PC-9 (cell line): ENCODE results near the gene NUP153.

Experiments used
- EZH2 ChIP-seq: fragments of 200-600 bp; sonication (generic); IDR thresholded peaks from 2 replicates; pipeline ENCODE4 v1.8.0; 2017; ENCODE audit warnings: antibody characterized with exemption, low read depth
- TF ChIP-seq, protein P1 (sequence below): fragments of 200-600 bp; sonication (generic); conservative IDR thresholded peaks from 2 replicates; pipeline ENCODE4 v1.6.1; 2017; ENCODE audit warnings: mixed run types, antibody characterized with exemption, mild to moderate bottlenecking, moderate library complexity

DNA sequence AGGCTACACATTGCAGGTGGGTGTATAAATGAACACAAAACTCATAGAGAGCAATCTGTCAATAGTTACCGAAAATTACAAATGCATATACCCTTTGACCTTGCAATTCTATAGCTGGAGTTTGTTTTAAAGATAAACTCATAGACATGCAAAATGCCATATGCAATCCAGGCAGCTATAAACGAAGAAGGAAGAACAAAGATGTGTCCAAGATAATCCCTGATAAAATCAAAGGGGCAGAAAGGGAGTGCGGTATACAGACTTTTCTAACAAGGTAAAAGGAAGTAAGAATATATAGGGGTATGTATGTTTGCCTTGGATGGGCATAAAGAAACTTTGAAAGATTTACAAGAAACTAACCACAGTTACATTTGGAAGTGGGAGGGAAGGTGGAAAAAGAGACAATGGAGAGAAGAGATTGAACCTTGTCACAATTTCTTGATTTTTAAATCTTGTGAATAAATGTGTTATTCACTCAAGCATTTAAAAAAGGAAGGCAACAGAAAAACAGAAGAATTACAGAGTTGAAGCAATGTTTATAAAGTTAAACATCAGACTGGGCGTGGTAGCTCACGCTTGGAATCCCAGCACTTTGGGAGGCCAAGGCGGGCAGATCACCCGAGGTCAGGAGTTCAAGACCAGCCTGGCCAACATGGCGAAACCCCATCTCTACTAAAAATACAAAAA is 76.8 kb downstream of the NUP153 start:
- TF ChIP-seq, protein P1, sequence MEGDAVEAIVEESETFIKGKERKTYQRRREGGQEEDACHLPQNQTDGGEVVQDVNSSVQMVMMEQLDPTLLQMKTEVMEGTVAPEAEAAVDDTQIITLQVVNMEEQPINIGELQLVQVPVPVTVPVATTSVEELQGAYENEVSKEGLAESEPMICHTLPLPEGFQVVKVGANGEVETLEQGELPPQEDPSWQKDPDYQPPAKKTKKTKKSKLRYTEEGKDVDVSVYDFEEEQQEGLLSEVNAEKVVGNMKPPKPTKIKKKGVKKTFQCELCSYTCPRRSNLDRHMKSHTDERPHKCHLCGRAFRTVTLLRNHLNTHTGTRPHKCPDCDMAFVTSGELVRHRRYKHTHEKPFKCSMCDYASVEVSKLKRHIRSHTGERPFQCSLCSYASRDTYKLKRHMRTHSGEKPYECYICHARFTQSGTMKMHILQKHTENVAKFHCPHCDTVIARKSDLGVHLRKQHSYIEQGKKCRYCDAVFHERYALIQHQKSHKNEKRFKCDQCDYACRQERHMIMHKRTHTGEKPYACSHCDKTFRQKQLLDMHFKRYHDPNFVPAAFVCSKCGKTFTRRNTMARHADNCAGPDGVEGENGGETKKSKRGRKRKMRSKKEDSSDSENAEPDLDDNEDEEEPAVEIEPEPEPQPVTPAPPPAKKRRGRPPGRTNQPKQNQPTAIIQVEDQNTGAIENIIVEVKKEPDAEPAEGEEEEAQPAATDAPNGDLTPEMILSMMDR: no peak
- TF ChIP-seq EZH2: no peak
